Colonic mucosa (tissue), 4 donors: ENCODE data around the gene CDH3. TPM values are rescaled to one million over a fixed set of nuclear protein-coding genes. Genes with fewer than 3 reads are reported as not detected.

Experiments used
- DNase-seq: peaks from one replicate; pipeline ENCODE4 v3.0.0-alpha.2; 2020
- H3K27ac ChIP-seq: fragments of 200-600 bp; one replicate; pipeline ENCODE4 v1.8.0; 2021
- H3K27me3 ChIP-seq: fragments of 200-600 bp; one replicate; pipeline ENCODE4 v1.8.0; 2021
- H3K36me3 ChIP-seq: fragments of 200-600 bp; one replicate; pipeline ENCODE4 v1.8.0; 2021
- H3K4me1 ChIP-seq: fragments of 200-600 bp; one replicate; pipeline ENCODE4 v1.8.0; 2021; ENCODE audit warnings: mild to moderate bottlenecking
- H3K4me3 ChIP-seq: fragments of 200-600 bp; one replicate; pipeline ENCODE4 v1.8.0; 2021
- H3K9ac ChIP-seq, 2 donors: one replicate each; pipeline ENCODE4 v1.7.0; 2013; ENCODE audit warnings: control low read depth in 2 of 2, low read depth in 2 of 2, low read length in 2 of 2
- H3K9me3 ChIP-seq: fragments of 200-600 bp; one replicate; pipeline ENCODE4 v1.8.0; 2021
- intact Hi-C: fragments of 100-400 bp; cut with DNase I; formaldehyde crosslinking; loops from one replicate; pipeline ENCODE4 v1.14.1; 2022
- total RNA-seq, 2 donors: library from RNA; stranded (reverse); fragmentation: NEBNext Ultra II Directional in 1 of 2; extraction: Animal tissue kit (Norgen Biotek cat#: 25700) in 1 of 2; gene quantifications; one replicate each; pipeline ENCODE4 v1.2.1, GENCODE V29; 2021
- TF ChIP-seq, protein P1 (sequence below): fragments of 200-600 bp; IDR thresholded peaks from one replicate; pipeline ENCODE4 v1.8.0; 2022; ENCODE audit warnings: antibody characterized with exemption, mild to moderate bottlenecking
- donor health status: healthy.
- donor health status: DM: no; HTN: no; CAD: no.
- donor health status: DM: no; HTN: no; CAD: no.

Gene CDH3
- total RNA-seq, 2 donors from 2014 or later: 3.6 to 3.9 TPM

DNA sequence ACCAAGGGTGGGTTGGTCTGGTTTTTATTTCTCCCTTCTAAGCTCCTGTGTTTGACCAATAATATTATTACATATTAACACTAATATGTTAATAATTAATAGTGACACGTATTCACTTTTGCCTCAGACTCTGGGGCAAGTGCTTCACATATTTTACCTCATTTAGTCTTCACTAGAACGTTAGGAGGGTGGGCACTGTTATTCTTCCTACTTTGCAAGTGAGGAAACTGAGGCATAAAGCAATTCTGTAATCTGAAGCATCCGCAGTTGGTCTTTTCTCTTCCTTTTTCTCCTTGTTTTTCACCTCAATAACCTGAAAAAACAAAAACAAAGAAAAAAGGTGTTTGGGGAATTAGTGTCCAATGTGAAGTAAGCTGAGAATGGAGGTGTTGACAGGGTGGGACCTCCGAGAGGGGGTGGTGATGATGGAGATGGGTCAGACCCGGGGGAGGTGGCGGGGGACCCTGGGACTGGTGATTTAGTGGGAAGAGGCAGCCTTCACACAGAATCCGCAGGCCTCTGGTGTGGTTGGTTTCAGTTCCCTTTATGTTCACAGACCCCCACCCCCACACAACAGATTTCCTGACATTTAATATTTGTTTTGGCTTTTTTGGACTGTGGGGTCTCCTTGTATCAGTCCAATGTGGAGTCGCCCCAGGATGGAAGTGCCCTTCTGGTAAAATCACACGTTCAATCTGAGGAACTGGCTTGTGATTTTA is 95.7 kb downstream of the CDH3 start:
- no peak for DNase-seq
- intact Hi-C loops: loop anchor here (10.0 kb wide), 1 partner anchor 54 kb away; no protein-coding TSS in a partner anchor
- TF ChIP-seq, protein P1, sequence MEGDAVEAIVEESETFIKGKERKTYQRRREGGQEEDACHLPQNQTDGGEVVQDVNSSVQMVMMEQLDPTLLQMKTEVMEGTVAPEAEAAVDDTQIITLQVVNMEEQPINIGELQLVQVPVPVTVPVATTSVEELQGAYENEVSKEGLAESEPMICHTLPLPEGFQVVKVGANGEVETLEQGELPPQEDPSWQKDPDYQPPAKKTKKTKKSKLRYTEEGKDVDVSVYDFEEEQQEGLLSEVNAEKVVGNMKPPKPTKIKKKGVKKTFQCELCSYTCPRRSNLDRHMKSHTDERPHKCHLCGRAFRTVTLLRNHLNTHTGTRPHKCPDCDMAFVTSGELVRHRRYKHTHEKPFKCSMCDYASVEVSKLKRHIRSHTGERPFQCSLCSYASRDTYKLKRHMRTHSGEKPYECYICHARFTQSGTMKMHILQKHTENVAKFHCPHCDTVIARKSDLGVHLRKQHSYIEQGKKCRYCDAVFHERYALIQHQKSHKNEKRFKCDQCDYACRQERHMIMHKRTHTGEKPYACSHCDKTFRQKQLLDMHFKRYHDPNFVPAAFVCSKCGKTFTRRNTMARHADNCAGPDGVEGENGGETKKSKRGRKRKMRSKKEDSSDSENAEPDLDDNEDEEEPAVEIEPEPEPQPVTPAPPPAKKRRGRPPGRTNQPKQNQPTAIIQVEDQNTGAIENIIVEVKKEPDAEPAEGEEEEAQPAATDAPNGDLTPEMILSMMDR: no peak
- peak overlapping the region in 1 of 2 donors; percentile 77 for H3K9ac ChIP-seq
- H3K27me3 ChIP-seq: peaks cover 9% of the 10 kb centered on the region
- no peaks in the 10 kb centered on the region for H3K9me3 ChIP-seq
- peaks cover 2% of the 10 kb centered on the region for H3K4me1 ChIP-seq
- H3K36me3 ChIP-seq: no peaks in the 10 kb centered on the region
- no peak overlapping the region for H3K4me3 ChIP-seq
- H3K27ac ChIP-seq: peak overlapping the region; percentile 89

DNA sequence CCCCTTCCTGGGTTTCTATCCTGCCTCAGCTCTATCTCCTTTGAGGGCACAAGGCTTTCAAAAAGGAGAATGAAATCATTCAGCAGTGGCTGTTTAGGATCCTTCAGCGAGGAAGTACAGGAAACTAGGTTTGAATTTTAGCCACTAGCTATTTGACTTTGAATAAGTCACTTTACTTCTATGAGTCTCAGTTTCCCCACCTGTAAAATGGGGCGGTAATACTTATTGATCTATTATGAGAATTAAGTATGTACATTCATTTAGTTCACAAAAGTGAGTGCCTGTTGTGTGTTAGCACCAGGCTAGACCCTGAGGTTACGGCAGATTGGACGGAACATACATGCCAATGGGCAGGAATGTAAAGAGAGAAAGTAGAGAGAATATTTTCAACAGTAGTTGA is 98.6 kb downstream of the CDH3 start:
- Histone ChIP-seq H3K9me3 (no peaks in the 10 kb centered on the region), H3K36me3 (no peaks in the 10 kb centered on the region), H3K4me1 (peaks cover 7% of the 10 kb centered on the region), H3K9ac (peak overlapping the region in 1 of 2 donors; percentile 70), H3K27ac (peak overlapping the region; percentile 89), H3K27me3 (no peaks in the 10 kb centered on the region), H3K4me3 (no peak overlapping the region)
- DNase-seq: no peak
- TF ChIP-seq, protein P1: no peak
- intact Hi-C loops: loop anchor here (10.0 kb wide), 1 partner anchor 51 kb away; no protein-coding TSS in a partner anchor

DNA sequence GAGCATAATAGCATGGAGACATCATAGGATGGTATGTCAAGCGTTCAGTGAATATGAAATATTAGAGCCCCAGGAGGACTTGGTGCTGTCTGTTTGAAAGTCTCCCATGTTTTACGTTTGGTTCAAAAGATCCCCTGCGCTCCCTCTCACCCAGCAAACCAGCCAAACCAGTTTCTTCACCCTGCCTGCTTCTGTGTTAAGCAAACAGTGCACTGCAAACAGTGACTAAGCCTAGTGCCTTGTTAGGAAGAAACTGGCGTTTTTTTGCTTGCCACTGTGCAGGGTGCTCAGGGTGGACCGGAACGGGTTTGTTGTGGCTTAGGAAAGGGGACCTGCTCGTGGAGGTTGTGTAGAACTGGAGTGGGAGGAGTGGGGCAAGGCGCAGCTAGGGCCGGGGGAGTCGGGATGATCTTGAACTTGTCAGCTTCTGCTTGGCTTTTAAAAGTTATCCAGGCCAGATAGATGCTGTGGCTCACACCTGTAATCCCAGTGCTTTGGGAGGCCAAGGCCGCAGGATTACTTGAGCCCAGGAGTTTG is 99.7 kb downstream of the CDH3 start:
- Histone ChIP-seq H3K4me3 (no peak overlapping the region), H3K27me3 (no peaks in the 10 kb centered on the region), H3K9me3 (no peaks in the 10 kb centered on the region), H3K36me3 (no peaks in the 10 kb centered on the region), H3K9ac (peak overlapping the region in 1 of 2 donors; percentile 70), H3K4me1 (peaks cover 7% of the 10 kb centered on the region), H3K27ac (peak overlapping the region; percentile 89)
- intact Hi-C loops: loop anchor here (10.0 kb wide), 1 partner anchor 50 kb away; no protein-coding TSS in a partner anchor
- peak; percentile 94 for DNase-seq
- TF ChIP-seq, protein P1: no peak

DNA sequence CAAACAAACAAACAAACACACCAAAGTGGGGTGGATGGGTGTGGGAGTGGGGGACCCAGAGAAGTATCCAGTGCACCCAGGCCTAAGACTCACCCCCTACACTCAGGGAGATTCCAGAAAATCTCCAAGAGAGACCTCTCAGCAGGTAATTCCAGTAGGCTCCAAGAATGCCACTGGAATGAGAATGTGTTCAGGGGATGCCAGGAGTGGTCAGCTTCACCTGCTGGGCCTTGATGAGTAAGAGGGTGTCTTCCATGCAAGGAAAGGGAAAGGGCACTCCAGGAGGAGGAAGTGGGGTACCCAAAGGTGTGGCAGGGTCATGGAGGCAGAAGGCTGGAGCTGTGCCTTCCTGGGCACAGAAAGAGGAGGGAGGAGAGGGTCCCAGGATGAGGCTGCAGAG is 101.8 kb downstream of the CDH3 start:
- Histone ChIP-seq H3K4me3 (no peak overlapping the region), H3K9me3 (no peaks in the 10 kb centered on the region), H3K36me3 (no peaks in the 10 kb centered on the region), H3K4me1 (peaks cover 7% of the 10 kb centered on the region), H3K27me3 (no peaks in the 10 kb centered on the region), H3K27ac (no peak overlapping the region), H3K9ac (peak overlapping the region in 1 of 2 donors; percentile 34)
- DNase-seq: no peak
- intact Hi-C loops: loop anchor here (10.0 kb wide), 1 partner anchor 48 kb away; no protein-coding TSS in a partner anchor
- TF ChIP-seq, protein P1: no peak

DNA sequence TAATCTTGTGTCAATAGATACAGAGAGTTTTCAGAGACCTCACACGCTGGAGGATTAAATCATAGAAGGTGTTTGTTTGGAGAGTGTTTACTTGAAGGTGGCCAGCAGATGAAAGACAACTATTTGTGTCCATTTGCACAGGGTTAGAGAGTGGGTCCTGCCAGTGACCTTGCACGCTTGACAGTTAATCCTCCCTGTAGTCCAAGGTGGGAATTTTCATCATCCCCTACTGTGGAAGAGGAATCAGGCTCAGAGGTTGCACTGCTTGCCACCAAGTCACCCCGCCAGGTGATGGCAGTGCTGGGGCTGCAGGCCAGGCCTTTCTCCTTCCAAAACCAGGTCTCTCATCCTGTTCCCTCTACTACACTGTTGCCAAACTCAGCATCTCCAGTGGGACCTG is 104.3 kb downstream of the CDH3 start:
- Histone ChIP-seq H3K36me3 (no peaks in the 10 kb centered on the region), H3K27me3 (no peaks in the 10 kb centered on the region), H3K27ac (no peak overlapping the region), H3K4me1 (peaks cover 10% of the 10 kb centered on the region), H3K9me3 (no peaks in the 10 kb centered on the region), H3K9ac (peak overlapping the region in 1 of 2 donors; percentile 38), H3K4me3 (no peak overlapping the region)
- intact Hi-C loops: loop anchor here (10.0 kb wide), 1 partner anchor 45 kb away; no protein-coding TSS in a partner anchor
- DNase-seq: no peak
- TF ChIP-seq, protein P1: no peak

Other genes with a start within 250 kb of the CDH3 start
- gene SMPD3, start 196.8 kb upstream of the CDH3 start, total RNA-seq: 10 to 100 TPM; 71.1 to 76.5 TPM
- gene ZFP90, start 106.0 kb upstream of the CDH3 start, total RNA-seq: 10 to 100 TPM; 10.2 to 10.3 TPM
- 100 to 1,000 TPM; 494 to 519 TPM for gene CDH1, start 92.0 kb downstream of the CDH3 start, total RNA-seq
- gene TANGO6, start 198.2 kb downstream of the CDH3 start, total RNA-seq: 10 to 100 TPM in 1 of 2 donors, 1 to 10 TPM in 1; 6.6 to 10.1 TPM